HG03575 (cell line): Measurements from ENCODE around the gene MYO18B.

Source experiments
- ATAC-seq: cut with Tn5 transposase; IDR thresholded peaks from one replicate; pipeline ENCODE4 v1.9.1; 2021; ENCODE audit not compliant: unreplicated experiment, insufficient number of reproducible peaks, low FRiP score; ENCODE audit errors: extremely low read depth

MYO18B gene

GRCh38 chr22:25878933-25879332 lies 136.9 kb downstream of the MYO18B start:
- ATAC-seq: no peak

- no peak for ATAC-seq
Observed at GRCh38 chr22:25880524-25880923, 138.5 kb downstream of the MYO18B start.

- no peak for ATAC-seq
Observed at GRCh38 chr22:25881210-25881755, 139.3 kb downstream of the MYO18B start.

GRCh38 chr22:25882360-25882759 lies 140.4 kb downstream of the MYO18B start:
- no peak for ATAC-seq

- ATAC-seq: no peak
Observed at GRCh38 chr22:25883482-25884033, 141.6 kb downstream of the MYO18B start.

- ATAC-seq: no peak
Observed at GRCh38 chr22:25884121-25884520, 142.1 kb downstream of the MYO18B start.

GRCh38 chr22:25888399-25889054 lies 146.5 kb downstream of the MYO18B start:
- no peak for ATAC-seq

GRCh38 chr22:25890651-25891050 lies 148.7 kb downstream of the MYO18B start:
- ATAC-seq: no peak

- ATAC-seq: no peak
Observed at GRCh38 chr22:25892678-25893077, 150.7 kb downstream of the MYO18B start.

GRCh38 chr22:25895678-25896077 lies 153.7 kb downstream of the MYO18B start:
- ATAC-seq: no peak

GRCh38 chr22:25896098-25896497 lies 154.1 kb downstream of the MYO18B start:
- no peak for ATAC-seq

- ATAC-seq: no peak
Observed at GRCh38 chr22:25896592-25896991, 154.6 kb downstream of the MYO18B start.

GRCh38 chr22:25898707-25899365 lies 156.8 kb downstream of the MYO18B start:
- no peak for ATAC-seq

GRCh38 chr22:25899566-25899965 lies 157.6 kb downstream of the MYO18B start:
- ATAC-seq: no peak

- ATAC-seq: no peak
Observed at GRCh38 chr22:25900390-25900789, 158.4 kb downstream of the MYO18B start.

GRCh38 chr22:25900880-25901279 lies 158.9 kb downstream of the MYO18B start:
- ATAC-seq: no peak

GRCh38 chr22:25902402-25902801 lies 160.4 kb downstream of the MYO18B start:
- no peak for ATAC-seq

GRCh38 chr22:25903294-25903693 lies 161.3 kb downstream of the MYO18B start:
- ATAC-seq: no peak

- ATAC-seq: no peak
Observed at GRCh38 chr22:25908212-25908611, 166.2 kb downstream of the MYO18B start.

- ATAC-seq: no peak
Observed at GRCh38 chr22:25908755-25909154, 166.8 kb downstream of the MYO18B start.
